K562 (cell line): Measurements from ENCODE around the gene LMO2. TPM values are rescaled to one million over a fixed set of nuclear protein-coding genes. Genes with fewer than 3 reads are reported as not detected.

Source experiments
- ATF1 ChIP-seq, 2 experiments: fragments of 450-650 bp in 1 of 2; IDR thresholded peaks; 2 replicates each; pipeline ENCODE4 v1.6.1; 2016; ENCODE audit warnings: missing compliant biosample characterization in 1 of 2, missing genetic modification characterization in 1 of 2
- CBX2 ChIP-seq: fragments of 200-600 bp; sonication (generic); IDR thresholded peaks from one replicate; pipeline ENCODE4 v1.6.1; 2012; ENCODE audit warnings: mild to moderate bottlenecking, low read length, inconsistent platforms; ENCODE audit not compliant: insufficient read depth, poor library complexity, severe bottlenecking
- JUND ChIP-seq, 2 experiments: IDR thresholded peaks; 2 replicates in 1 of 2; 3 replicates in 1 of 2; pipeline ENCODE4 v1.6.1; 2011; ENCODE audit warnings: borderline replicate concordance in 2 of 2, low read depth in 2 of 2, low read length in 2 of 2, improper control_type of control experiment in 1 of 2, missing biosample characterization in 1 of 2, missing genetic modification characterization in 1 of 2, missing genetic modification reagents in 1 of 2
- NR2C2 ChIP-seq, 2 experiments: fragments of 200-800 bp in 1 of 2; sonication (Bioruptor generic) in 1 of 2; sonication (generic) in 1 of 2; formaldehyde crosslinking in 1 of 2; IDR thresholded peaks; 2 replicates each; pipeline versions ENCODE4 v1.6.1 to v1.8.0; 2016 to 2022; ENCODE audit warnings: mild to moderate bottlenecking in 1 of 2, missing compliant biosample characterization in 1 of 2, missing genetic modification characterization in 1 of 2, missing genetic modification reagents in 1 of 2
- PTTG1 ChIP-seq: fragments of 450-650 bp; IDR thresholded peaks from 2 replicates; pipeline ENCODE4 v1.6.1; 2016; ENCODE audit warnings: low read depth, mild to moderate bottlenecking, missing genetic modification characterization, missing compliant biosample characterization
- TFE3 ChIP-seq: fragments of 450-650 bp; formaldehyde crosslinking; IDR thresholded peaks from 2 replicates; pipeline ENCODE4 v1.4.0; 2020; ENCODE audit warnings: mild to moderate bottlenecking, mixed read lengths
- THAP7 ChIP-seq: fragments of 250-450 bp; sonication (Bioruptor Pico); IDR thresholded peaks from 2 replicates; pipeline ENCODE4 v1.5.0; 2021
- ZNF224 ChIP-seq: sonication (generic); formaldehyde crosslinking; IDR thresholded peaks from 2 replicates; pipeline ENCODE4 v1.8.0; 2022; ENCODE audit warnings: mild to moderate bottlenecking, missing genetic modification reagents
- polyA plus RNA-seq, 8 experiments: library from polyadenylated mRNA; depleted of rRNA in 4 of 8; stranded (reverse) in 5 of 8; unstranded in 3 of 8; fragments of >200 nt; fragmentation: Nextera tagmentation in 2 of 8; fragmentation: Illumina TruSeq in 1 of 8; extraction: Ambion mirVana in 2 of 8; extraction: Trizol in 1 of 8; gene quantifications; 2 replicates each; pipeline versions ENCODE4 v1.2.1 to v1.2.3, GENCODE V29; 2011 to 2014; ENCODE audit warnings: inconsistent platforms in 1 of 8, missing spikeins in 1 of 8
- total RNA-seq, 7 experiments: library from RNA; depleted of rRNA in 6 of 7; stranded (reverse); fragments of >200 nt in 6 of 7; fragmentation: Illumina TruSeq in 2 of 7; extraction: Trizol in 2 of 7; gene quantifications; 2 replicates each; pipeline versions ENCODE4 v1.2.1 to v1.2.3, GENCODE V29; 2011 to 2021; ENCODE audit warnings: low replicate concordance in 1 of 7

LMO2 gene
- total and polyA plus RNA-seq, 9 of the 15 experiments (the other 6 are each of a cell fraction or from before 2014, with no cell fraction given): 6.9 to 126 (median 91.5) TPM

DNA sequence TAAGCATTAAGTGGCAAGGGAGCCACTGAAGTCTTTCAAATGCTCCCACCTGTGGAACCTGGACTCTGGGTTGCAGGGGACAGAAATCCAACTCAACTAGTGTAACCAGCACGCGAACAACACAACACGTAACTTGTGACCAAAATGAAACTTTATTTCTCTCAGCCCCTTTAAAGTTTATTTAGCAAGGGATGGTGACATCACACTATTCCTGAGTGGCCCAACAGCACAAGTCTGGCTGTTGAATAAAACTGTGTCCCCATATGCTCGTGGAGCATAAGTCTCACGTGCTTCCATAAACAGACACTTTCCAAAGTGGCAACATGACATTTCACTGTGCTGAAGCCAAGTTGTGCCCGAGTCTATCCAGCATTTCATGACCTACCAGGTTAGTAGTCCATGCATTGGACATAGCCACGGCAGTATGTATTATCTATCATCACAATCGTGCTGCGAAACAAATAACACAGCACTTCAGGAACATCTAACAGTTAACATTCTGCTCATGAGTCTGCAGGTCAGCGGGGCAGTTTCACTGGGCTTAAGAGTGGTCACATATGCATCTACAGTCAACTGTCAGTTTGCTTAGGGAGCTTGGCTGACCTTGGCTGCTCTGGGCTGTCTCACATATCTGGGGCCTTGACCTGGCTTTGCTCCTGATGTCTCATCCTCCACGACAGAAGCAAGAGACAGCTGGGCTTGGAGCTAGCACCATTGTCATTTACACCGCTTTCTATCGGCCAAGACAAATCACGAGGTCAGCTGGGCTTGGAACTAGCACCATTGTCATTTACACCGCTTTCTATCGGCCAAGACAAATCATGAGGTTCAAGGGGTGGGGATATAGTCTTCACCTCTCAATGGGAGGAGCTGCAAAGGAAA, 35.0 kb upstream of the LMO2 start (continued):
- TF ChIP-seq TFE3 (peak; percentile 52), NR2C2 (CRISPR knock-in tag; IDR thresholded peaks at IDR 0.05) (no peak), NR2C2 (tag; IDR thresholded peaks at IDR 0.05) (peak; percentile 67), CBX2 (no peak), ZNF224 (CRISPR knock-in tag) (no peak), THAP7 (CRISPR knock-in tag) (no peak), ATF1 (CRISPR knock-in tag; IDR thresholded peaks at IDR 0.05) (no peak), ATF1 (tag; IDR thresholded peaks at IDR 0.05) (peak; percentile 35; the same call in 1 of the 2 replicates), JUND (IDR thresholded peaks at IDR 0.05; ENCODE audit: borderline replicate concordance, low read depth, low read length) (no peak), JUND (tag; IDR thresholded peaks at IDR 0.05; ENCODE audit: borderline replicate concordance, low read depth, low read length) (peak; percentile 59; the same call in 1 of the 3 replicates), PTTG1 (tag) (no peak)
- TF ChIP-seq, all 486 proteins: peak for 28
